SK-N-SH (cell line): ENCODE data around the gene MAOB.

ENCODE experiments used
- CHD2 ChIP-seq: fragments of 150-350 bp; IDR thresholded peaks from 2 replicates; pipeline ENCODE4 v1.6.1; 2018; ENCODE audit warnings: low read length; ENCODE audit not compliant: partially characterized antibody
- EP300 ChIP-seq, 2 experiments: IDR thresholded peaks; 2 replicates each; pipeline versions ENCODE4 v1.4.0 to v1.6.1; 2012; ENCODE audit warnings: borderline replicate concordance in 1 of 2, low read depth in 1 of 2, low read length in 1 of 2
- EZH2phosphoT487 ChIP-seq: fragments of 200-600 bp; sonication (generic); IDR thresholded peaks from 2 replicates; pipeline ENCODE4 v1.6.1; 2017; ENCODE audit warnings: low read depth, mixed run types, mild to moderate bottlenecking, antibody characterized with exemption, moderate library complexity, borderline replicate concordance
- GABPA ChIP-seq: IDR thresholded peaks from 2 replicates; pipeline ENCODE4 v1.4.0; 2012; ENCODE audit warnings: low read depth, mild to moderate bottlenecking
- MXI1 ChIP-seq: IDR thresholded peaks from 2 replicates; pipeline ENCODE4 v1.6.1; 2012; ENCODE audit warnings: mild to moderate bottlenecking, low read depth, low read length, improper control_type of control experiment
- NFIC ChIP-seq: IDR thresholded peaks from 2 replicates; pipeline ENCODE4 v1.4.0; 2012; ENCODE audit warnings: borderline replicate concordance
- NRF1 ChIP-seq: IDR thresholded peaks from 2 replicates; pipeline ENCODE4 v1.6.1; 2012; ENCODE audit warnings: low read depth, mild to moderate bottlenecking, low read length
- RCOR1 ChIP-seq: fragments of 150-350 bp; IDR thresholded peaks from 2 replicates; pipeline ENCODE4 v1.6.1; 2017; ENCODE audit warnings: antibody characterized with exemption, low read length
- TAF1 ChIP-seq: IDR thresholded peaks from 2 replicates; pipeline ENCODE4 v1.6.1; 2012; ENCODE audit warnings: low read depth, mild to moderate bottlenecking, low read length, moderate library complexity, borderline replicate concordance
- TF ChIP-seq, protein P1 (sequence below): IDR thresholded peaks from 2 replicates; pipeline ENCODE4 v1.4.0; 2012; ENCODE audit warnings: low read depth
- TF ChIP-seq, protein P2 (sequence below): fragments of 200-600 bp; sonication (generic); IDR thresholded peaks from 2 replicates; pipeline ENCODE4 v1.6.1; 2017; ENCODE audit warnings: antibody characterized with exemption, mild to moderate bottlenecking, moderate library complexity
- TF ChIP-seq, protein P3 (sequence below): IDR thresholded peaks from 2 replicates; pipeline ENCODE4 v1.6.1; 2012; ENCODE audit warnings: mild to moderate bottlenecking, low read depth, low read length, moderate library complexity
- TF ChIP-seq, protein P4 (sequence below): IDR thresholded peaks from 2 replicates; pipeline ENCODE4; 2012
- TF ChIP-seq, protein P5 (sequence below): IDR thresholded peaks from 2 replicates; pipeline ENCODE4 v1.4.0; 2012; ENCODE audit warnings: low read depth, borderline replicate concordance

DNA sequence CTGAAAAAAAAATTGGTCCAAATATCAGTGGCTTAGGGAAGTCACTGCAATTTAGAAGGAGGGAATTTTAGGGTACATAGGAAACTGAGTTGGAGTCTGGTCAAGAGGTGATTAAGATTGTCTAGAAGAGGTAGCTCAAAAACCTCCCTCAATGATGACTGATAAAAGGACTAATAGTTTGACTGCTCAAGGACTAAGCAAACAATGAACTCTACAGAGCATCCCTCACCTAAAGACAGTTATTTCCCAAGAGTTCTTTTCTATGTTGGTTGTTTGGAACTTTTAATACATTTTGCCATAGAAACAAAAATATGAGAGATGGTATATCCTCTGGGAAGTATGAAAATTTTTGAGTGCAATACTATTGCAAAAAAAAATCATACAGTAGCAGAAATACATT is 35.7 kb downstream of the MAOB start:
- TF ChIP-seq, protein P1, sequence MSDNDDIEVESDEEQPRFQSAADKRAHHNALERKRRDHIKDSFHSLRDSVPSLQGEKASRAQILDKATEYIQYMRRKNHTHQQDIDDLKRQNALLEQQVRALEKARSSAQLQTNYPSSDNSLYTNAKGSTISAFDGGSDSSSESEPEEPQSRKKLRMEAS = no peak
- TF ChIP-seq, protein P2, sequence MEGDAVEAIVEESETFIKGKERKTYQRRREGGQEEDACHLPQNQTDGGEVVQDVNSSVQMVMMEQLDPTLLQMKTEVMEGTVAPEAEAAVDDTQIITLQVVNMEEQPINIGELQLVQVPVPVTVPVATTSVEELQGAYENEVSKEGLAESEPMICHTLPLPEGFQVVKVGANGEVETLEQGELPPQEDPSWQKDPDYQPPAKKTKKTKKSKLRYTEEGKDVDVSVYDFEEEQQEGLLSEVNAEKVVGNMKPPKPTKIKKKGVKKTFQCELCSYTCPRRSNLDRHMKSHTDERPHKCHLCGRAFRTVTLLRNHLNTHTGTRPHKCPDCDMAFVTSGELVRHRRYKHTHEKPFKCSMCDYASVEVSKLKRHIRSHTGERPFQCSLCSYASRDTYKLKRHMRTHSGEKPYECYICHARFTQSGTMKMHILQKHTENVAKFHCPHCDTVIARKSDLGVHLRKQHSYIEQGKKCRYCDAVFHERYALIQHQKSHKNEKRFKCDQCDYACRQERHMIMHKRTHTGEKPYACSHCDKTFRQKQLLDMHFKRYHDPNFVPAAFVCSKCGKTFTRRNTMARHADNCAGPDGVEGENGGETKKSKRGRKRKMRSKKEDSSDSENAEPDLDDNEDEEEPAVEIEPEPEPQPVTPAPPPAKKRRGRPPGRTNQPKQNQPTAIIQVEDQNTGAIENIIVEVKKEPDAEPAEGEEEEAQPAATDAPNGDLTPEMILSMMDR = no peak
- TF ChIP-seq, protein P3, sequence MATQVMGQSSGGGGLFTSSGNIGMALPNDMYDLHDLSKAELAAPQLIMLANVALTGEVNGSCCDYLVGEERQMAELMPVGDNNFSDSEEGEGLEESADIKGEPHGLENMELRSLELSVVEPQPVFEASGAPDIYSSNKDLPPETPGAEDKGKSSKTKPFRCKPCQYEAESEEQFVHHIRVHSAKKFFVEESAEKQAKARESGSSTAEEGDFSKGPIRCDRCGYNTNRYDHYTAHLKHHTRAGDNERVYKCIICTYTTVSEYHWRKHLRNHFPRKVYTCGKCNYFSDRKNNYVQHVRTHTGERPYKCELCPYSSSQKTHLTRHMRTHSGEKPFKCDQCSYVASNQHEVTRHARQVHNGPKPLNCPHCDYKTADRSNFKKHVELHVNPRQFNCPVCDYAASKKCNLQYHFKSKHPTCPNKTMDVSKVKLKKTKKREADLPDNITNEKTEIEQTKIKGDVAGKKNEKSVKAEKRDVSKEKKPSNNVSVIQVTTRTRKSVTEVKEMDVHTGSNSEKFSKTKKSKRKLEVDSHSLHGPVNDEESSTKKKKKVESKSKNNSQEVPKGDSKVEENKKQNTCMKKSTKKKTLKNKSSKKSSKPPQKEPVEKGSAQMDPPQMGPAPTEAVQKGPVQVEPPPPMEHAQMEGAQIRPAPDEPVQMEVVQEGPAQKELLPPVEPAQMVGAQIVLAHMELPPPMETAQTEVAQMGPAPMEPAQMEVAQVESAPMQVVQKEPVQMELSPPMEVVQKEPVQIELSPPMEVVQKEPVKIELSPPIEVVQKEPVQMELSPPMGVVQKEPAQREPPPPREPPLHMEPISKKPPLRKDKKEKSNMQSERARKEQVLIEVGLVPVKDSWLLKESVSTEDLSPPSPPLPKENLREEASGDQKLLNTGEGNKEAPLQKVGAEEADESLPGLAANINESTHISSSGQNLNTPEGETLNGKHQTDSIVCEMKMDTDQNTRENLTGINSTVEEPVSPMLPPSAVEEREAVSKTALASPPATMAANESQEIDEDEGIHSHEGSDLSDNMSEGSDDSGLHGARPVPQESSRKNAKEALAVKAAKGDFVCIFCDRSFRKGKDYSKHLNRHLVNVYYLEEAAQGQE = no peak
- TF ChIP-seq TAF1 (no peak), GABPA (no peak), EP300 (IDR thresholded peaks at IDR 0.05; ENCODE audit: borderline replicate concordance in 1 of 2, low read depth in 1 of 2, low read length in 1 of 2) (no peak), CHD2 (no peak), NRF1 (no peak), MXI1 (no peak), NFIC (no peak), EZH2phosphoT487 (no peak), RCOR1 (no peak)
- TF ChIP-seq, protein P4, sequence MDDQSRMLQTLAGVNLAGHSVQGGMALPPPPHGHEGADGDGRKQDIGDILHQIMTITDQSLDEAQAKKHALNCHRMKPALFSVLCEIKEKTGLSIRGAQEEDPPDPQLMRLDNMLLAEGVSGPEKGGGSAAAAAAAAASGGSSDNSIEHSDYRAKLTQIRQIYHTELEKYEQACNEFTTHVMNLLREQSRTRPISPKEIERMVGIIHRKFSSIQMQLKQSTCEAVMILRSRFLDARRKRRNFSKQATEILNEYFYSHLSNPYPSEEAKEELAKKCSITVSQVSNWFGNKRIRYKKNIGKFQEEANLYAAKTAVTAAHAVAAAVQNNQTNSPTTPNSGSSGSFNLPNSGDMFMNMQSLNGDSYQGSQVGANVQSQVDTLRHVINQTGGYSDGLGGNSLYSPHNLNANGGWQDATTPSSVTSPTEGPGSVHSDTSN = no peak
- TF ChIP-seq, protein P5, sequence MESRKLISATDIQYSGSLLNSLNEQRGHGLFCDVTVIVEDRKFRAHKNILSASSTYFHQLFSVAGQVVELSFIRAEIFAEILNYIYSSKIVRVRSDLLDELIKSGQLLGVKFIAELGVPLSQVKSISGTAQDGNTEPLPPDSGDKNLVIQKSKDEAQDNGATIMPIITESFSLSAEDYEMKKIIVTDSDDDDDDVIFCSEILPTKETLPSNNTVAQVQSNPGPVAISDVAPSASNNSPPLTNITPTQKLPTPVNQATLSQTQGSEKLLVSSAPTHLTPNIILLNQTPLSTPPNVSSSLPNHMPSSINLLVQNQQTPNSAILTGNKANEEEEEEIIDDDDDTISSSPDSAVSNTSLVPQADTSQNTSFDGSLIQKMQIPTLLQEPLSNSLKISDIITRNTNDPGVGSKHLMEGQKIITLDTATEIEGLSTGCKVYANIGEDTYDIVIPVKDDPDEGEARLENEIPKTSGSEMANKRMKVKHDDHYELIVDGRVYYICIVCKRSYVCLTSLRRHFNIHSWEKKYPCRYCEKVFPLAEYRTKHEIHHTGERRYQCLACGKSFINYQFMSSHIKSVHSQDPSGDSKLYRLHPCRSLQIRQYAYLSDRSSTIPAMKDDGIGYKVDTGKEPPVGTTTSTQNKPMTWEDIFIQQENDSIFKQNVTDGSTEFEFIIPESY = no peak
